SK-N-SH (cell line): ENCODE data around the gene HOXB2. TPM values are rescaled to one million over a fixed set of nuclear protein-coding genes. Genes with fewer than 3 reads are reported as not detected.

Source experiments
- CTCF ChIA-PET: fragments of 300-600, 350-600 bp; formaldehyde crosslinking; extraction: SDS; loops from one replicate; lab custom pipeline; 2021; lab: Yijun Ruan, JAX
- POLR2A ChIA-PET: fragments of 350-600 bp; sonication (Branson Sonifier 250); formaldehyde crosslinking; extraction: SDS; loops from one replicate; lab custom pipeline; 2020; ENCODE audit warnings: antibody characterized with exemption, inconsistent platforms; lab: Yijun Ruan, JAX
- DNase-seq: peaks from one replicate; pipeline ENCODE4 v3.0.0; 2012
- H2AFZ ChIP-seq: fragments of 200-600 bp; sonication (generic); 2 replicates; pipeline ENCODE4 v1.8.1; 2016; ENCODE audit warnings: antibody characterized with exemption, mild to moderate bottlenecking, low read depth
- H3F3A ChIP-seq: fragments of 200-600 bp; sonication (generic); replicated peaks from 2 replicates; pipeline ENCODE3; 2016; ENCODE audit warnings: antibody characterized with exemption, mild to moderate bottlenecking; ENCODE audit not compliant: insufficient read depth
- H3K27ac ChIP-seq, 2 experiments: fragments of 200-500 bp in 1 of 2; fragments of 200-600 bp in 1 of 2; sonication (Bioruptor generic) in 1 of 2; sonication (generic), shearing (Covaris generic) in 1 of 2; 2 replicates each; pipeline versions ENCODE4 v1.5.1 to v1.6.1; 2014 to 2016; ENCODE audit warnings: low read depth in 2 of 2, inconsistent platforms in 1 of 2, low read length in 1 of 2, mild to moderate bottlenecking in 1 of 2, mixed read lengths in 1 of 2
- H3K27me3 ChIP-seq: fragments of 200-600 bp; sonication (generic), shearing (Covaris generic); 2 replicates; pipeline ENCODE4 v1.6.1; 2016; ENCODE audit warnings: mixed run types; ENCODE audit not compliant: insufficient read depth
- H3K36me3 ChIP-seq, 2 experiments: fragments of 200-500 bp in 1 of 2; fragments of 200-600 bp in 1 of 2; sonication (Bioruptor generic) in 1 of 2; sonication (generic) in 1 of 2; replicated peaks in 1 of 2; 2 replicates each; pipeline versions ENCODE3 to v1.5.1; 2014 to 2016; ENCODE audit warnings: low read length in 1 of 2, mild to moderate bottlenecking in 1 of 2; ENCODE audit not compliant: insufficient read depth in 2 of 2, control insufficient read depth in 1 of 2
- H3K4me1 ChIP-seq, 2 experiments: fragments of 200-500 bp in 1 of 2; fragments of 200-600 bp in 1 of 2; sonication (Bioruptor generic) in 1 of 2; sonication (generic), shearing (Covaris generic) in 1 of 2; 2 replicates each; pipeline versions ENCODE4 v1.5.1 to v1.6.1; 2014 to 2016; ENCODE audit warnings: low read depth in 1 of 2, low read length in 1 of 2, mixed run types in 1 of 2; ENCODE audit not compliant: insufficient read depth in 2 of 2, control insufficient read depth in 1 of 2
- H3K4me2 ChIP-seq: fragments of 200-600 bp; sonication (generic), shearing (Covaris generic); 2 replicates; pipeline ENCODE4 v1.6.1; 2017; ENCODE audit warnings: mixed run types
- H3K4me3 ChIP-seq, 2 experiments: fragments of 200-500 bp in 1 of 2; fragments of 200-600 bp in 1 of 2; sonication (Bioruptor generic) in 1 of 2; sonication (generic), shearing (Covaris generic) in 1 of 2; 2 replicates each; pipeline versions ENCODE4 v1.5.1 to v1.8.1; 2014 to 2016; ENCODE audit warnings: low read depth in 2 of 2, inconsistent platforms in 1 of 2, low read length in 1 of 2, mild to moderate bottlenecking in 1 of 2, mixed read lengths in 1 of 2, moderate library complexity in 1 of 2
- H3K79me2 ChIP-seq: fragments of 200-600 bp; sonication (generic); 2 replicates; pipeline ENCODE4 v1.8.1; 2017; ENCODE audit warnings: mild to moderate bottlenecking; ENCODE audit not compliant: insufficient read depth
- H3K9ac ChIP-seq: fragments of 200-600 bp; sonication (generic); 2 replicates; pipeline ENCODE4 v1.6.1; 2017; ENCODE audit warnings: mixed run types
- H3K9me2 ChIP-seq: fragments of 200-600 bp; sonication (generic); 2 replicates; pipeline ENCODE4 v1.6.1; 2017; ENCODE audit warnings: mixed run types
- H3K9me3 ChIP-seq: fragments of 200-600 bp; sonication (generic); 2 replicates; pipeline ENCODE4 v1.6.1; 2017; ENCODE audit warnings: mixed run types, mild to moderate bottlenecking, moderate library complexity
- H4K20me1 ChIP-seq: fragments of 200-600 bp; sonication (generic); 2 replicates; pipeline ENCODE4 v1.6.1; 2017; ENCODE audit warnings: mild to moderate bottlenecking, mixed run types; ENCODE audit not compliant: insufficient read depth
- ELF1 ChIP-seq: IDR thresholded peaks from 2 replicates; pipeline ENCODE4 v1.4.0; 2012
- FOXM1 ChIP-seq: IDR thresholded peaks from 2 replicates; pipeline ENCODE4 v1.4.0; 2012; ENCODE audit warnings: low read depth, mild to moderate bottlenecking
- SMC3 ChIP-seq: IDR thresholded peaks from 2 replicates; pipeline ENCODE4 v1.6.1; 2012; ENCODE audit warnings: low read depth, low read length, improper control_type of control experiment
- WGBS: methylation state at CpG from one replicate; pipeline ENCODE4 v1.1.6; 2017; ENCODE audit warnings: low lambda C conversion rate; 5-methylcytosine and 5-hydroxymethylcytosine counted together
- polyA plus RNA-seq, 3 experiments: library from polyadenylated mRNA; depleted of rRNA; stranded (reverse); fragments of >200 nt; gene quantifications; 2 replicates each; pipeline ENCODE4 v1.2.3, GENCODE V29; 2012
- TF ChIP-seq, protein P1 (sequence below): fragments of 200-600 bp; sonication (generic); IDR thresholded peaks from 2 replicates; pipeline ENCODE4 v1.6.1; 2017; ENCODE audit warnings: antibody characterized with exemption, mild to moderate bottlenecking, moderate library complexity
- TF ChIP-seq, protein P2 (sequence below): fragments of 150-350 bp; IDR thresholded peaks from 2 replicates; pipeline ENCODE4 v1.6.1; 2016; ENCODE audit warnings: mild to moderate bottlenecking, low read depth, low read length

HOXB2 gene
- polyA plus RNA-seq, 1 of the 3 experiments (the other 2 are of a cell fraction): 1.9 TPM

DNA sequence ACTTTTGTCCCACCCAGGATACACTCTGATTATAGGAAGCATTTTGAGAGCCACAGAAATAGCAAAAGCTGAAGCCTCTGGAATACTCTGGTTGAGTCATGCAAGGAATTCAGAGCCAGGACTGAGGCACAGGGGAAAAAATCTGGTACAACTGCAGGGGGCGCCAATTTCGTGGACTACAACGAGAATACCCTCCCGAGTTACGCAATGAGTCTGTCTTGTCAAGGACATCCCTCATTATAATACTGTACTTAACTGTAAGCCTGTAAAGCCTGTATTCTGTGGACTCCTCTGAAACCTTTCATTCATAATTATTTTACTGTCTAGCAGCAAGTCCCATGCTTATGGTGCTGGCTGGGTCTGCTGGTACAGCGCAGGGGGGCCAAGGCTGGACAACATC lies 21.9 kb downstream of the HOXB2 start:
- no peak for DNase-seq
- no peak overlapping the region for H3K4me2 ChIP-seq
- no peaks in the 10 kb centered on the region for H3K9me3 ChIP-seq
- no peak overlapping the region for H3K9ac ChIP-seq
- CTCF ChIA-PET: interaction anchor here (1.0 kb wide), 1 partner anchor 19 kb away, joined by 3 read pairs; no protein-coding TSS in a partner anchor
- WGBS: 11% methylated on average over 6 of the region's 6 CpGs
- no peaks in the 10 kb centered on the region for H3K9me2 ChIP-seq
- H3K27ac ChIP-seq: no peak overlapping the region
- TF ChIP-seq, protein P1, sequence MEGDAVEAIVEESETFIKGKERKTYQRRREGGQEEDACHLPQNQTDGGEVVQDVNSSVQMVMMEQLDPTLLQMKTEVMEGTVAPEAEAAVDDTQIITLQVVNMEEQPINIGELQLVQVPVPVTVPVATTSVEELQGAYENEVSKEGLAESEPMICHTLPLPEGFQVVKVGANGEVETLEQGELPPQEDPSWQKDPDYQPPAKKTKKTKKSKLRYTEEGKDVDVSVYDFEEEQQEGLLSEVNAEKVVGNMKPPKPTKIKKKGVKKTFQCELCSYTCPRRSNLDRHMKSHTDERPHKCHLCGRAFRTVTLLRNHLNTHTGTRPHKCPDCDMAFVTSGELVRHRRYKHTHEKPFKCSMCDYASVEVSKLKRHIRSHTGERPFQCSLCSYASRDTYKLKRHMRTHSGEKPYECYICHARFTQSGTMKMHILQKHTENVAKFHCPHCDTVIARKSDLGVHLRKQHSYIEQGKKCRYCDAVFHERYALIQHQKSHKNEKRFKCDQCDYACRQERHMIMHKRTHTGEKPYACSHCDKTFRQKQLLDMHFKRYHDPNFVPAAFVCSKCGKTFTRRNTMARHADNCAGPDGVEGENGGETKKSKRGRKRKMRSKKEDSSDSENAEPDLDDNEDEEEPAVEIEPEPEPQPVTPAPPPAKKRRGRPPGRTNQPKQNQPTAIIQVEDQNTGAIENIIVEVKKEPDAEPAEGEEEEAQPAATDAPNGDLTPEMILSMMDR: peak; percentile 42
- no peak for TF ChIP-seq SMC3
- TF ChIP-seq, all 33 proteins: peak for 1
- Histone ChIP-seq H3K4me1 (no peaks in the 10 kb centered on the region), H4K20me1 (no peaks in the 10 kb centered on the region), H3K27me3 (peaks cover 99% of the 10 kb centered on the region), H3F3A (no peaks in the 10 kb centered on the region), H3K36me3 (no peaks in the 10 kb centered on the region), H3K79me2 (no peaks in the 10 kb centered on the region), H3K4me3 (no peak overlapping the region), H2AFZ (no peak overlapping the region)
- POLR2A ChIA-PET: no interaction called here

DNA sequence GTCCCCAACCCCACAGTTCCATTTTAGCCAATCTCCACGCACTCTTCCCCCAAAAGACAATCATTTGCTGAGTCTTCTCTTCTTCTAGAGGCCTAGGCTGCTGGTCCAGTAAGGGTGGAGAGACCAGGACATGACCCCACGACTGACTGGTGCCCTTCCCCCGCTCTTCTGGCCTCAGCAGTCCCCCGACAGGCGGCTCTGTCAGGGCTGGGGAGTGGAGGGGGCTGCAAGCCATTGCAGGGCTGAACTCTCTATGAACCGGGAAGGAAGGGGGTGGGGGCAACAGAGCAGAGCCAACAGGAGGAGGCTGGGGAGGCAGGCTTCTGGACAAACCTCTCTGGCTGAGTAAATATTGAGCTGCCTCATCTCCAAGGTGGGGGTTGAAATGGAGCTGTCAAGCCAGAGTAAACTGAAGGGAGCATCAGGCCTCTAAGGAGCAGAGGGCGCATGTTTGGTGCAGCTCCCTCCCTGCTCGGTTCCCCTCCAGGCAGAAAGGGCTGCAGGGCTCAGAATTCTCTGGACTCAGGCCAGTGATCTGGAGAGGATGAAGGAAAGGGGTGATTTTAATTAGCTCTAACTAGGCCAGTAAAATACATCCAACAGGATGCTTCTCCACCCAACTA lies 22.8 kb downstream of the HOXB2 start:
- Histone ChIP-seq H3K9me2 (no peaks in the 10 kb centered on the region), H3K27me3 (peaks cover 100% of the 10 kb centered on the region), H3K9ac (no peak overlapping the region), H3K9me3 (no peaks in the 10 kb centered on the region), H3K36me3 (no peaks in the 10 kb centered on the region), H3K4me3 (no peak overlapping the region), H2AFZ (no peak overlapping the region), H3K27ac (no peak overlapping the region), H3K79me2 (no peaks in the 10 kb centered on the region), H3K4me1 (no peaks in the 10 kb centered on the region), H3K4me2 (no peak overlapping the region), H4K20me1 (no peaks in the 10 kb centered on the region), H3F3A (no peaks in the 10 kb centered on the region)
- ChIA-PET CTCF (interaction anchor here (0.7 to 1.1 kb wide), 3 partner anchors 8 to 66 kb away, joined by 3 read pairs; partner anchors contain the start of gene HOXB1), POLR2A (interaction anchor here (0.7 kb wide), 1 partner anchor 31 kb away, joined by 6 read pairs; no protein-coding TSS in a partner anchor)
- DNase-seq: no peak
- TF ChIP-seq, protein P1: no peak
- WGBS: 5% methylated on average over 7 of the region's 8 CpGs

DNA sequence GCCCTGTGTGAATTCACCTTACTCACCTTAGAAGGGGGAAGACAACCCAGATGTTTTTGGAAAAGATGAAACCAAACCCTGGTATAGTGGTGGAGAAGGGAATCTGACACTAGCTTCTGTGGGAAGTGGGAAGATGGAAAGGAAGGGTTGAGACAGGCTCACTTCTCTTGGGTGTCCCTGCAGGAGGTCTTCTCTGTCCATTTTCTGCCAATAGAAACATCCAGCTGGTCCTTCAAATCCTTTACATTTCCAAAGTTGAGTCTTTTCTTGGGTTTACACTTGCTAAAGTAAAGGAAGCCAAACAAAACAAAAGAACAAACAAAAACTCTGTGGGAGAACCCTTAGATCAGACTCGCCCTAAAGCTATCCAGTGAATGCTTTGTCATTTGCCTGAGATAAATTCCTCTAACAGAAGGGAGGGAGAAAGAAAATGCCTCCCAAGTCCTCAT lies 24.3 kb downstream of the HOXB2 start:
- WGBS: 6% methylated on average over 1 of the region's 1 CpG
- peaks cover 98% of the 10 kb centered on the region for H3K27me3 ChIP-seq

More for the DNA sequence above, 24.3 kb downstream of the HOXB2 start:
- Histone ChIP-seq H2AFZ (no peak overlapping the region), H3K4me2 (no peak overlapping the region), H4K20me1 (no peaks in the 10 kb centered on the region), H3K9me2 (no peaks in the 10 kb centered on the region), H3K9ac (no peak overlapping the region), H3K79me2 (no peaks in the 10 kb centered on the region), H3K4me1 (no peaks in the 10 kb centered on the region), H3K36me3 (no peaks in the 10 kb centered on the region), H3K4me3 (no peak overlapping the region), H3K9me3 (no peaks in the 10 kb centered on the region)
- POLR2A ChIA-PET: no interaction called here
- CTCF ChIA-PET: interaction anchor here (0.6 to 1.3 kb wide), 3 partner anchors 63 to 213 kb away, joined by 3 read pairs; no protein-coding TSS in a partner anchor
- DNase-seq: no peak
- TF ChIP-seq FOXM1 (no peak), SMC3 (no peak), ELF1 (no peak)
- TF ChIP-seq, protein P2, sequence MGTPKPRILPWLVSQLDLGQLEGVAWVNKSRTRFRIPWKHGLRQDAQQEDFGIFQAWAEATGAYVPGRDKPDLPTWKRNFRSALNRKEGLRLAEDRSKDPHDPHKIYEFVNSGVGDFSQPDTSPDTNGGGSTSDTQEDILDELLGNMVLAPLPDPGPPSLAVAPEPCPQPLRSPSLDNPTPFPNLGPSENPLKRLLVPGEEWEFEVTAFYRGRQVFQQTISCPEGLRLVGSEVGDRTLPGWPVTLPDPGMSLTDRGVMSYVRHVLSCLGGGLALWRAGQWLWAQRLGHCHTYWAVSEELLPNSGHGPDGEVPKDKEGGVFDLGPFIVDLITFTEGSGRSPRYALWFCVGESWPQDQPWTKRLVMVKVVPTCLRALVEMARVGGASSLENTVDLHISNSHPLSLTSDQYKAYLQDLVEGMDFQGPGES: no peak
- TF ChIP-seq, all 33 proteins: peak for 0
- Histone ChIP-seq H3K27ac (no peak overlapping the region), H3F3A (no peaks in the 10 kb centered on the region)
